SK-N-SH treated with all-trans-retinoic acid at 6 μM for 48 hours (cell line): ENCODE results near the gene HTR4.

Source experiments
- ATAC-seq: fragments of 200-7000 bp; cut with Tn5 transposase; 3 replicates; pipeline ENCODE4 v1.9.1; 2020; ENCODE audit warnings: mild to moderate bottlenecking, moderate library complexity
- ARNTL ChIP-seq: fragments of 450-650 bp; formaldehyde crosslinking; IDR thresholded peaks from 2 replicates; pipeline ENCODE4 v1.5.0; 2020; ENCODE audit warnings: low read depth, mild to moderate bottlenecking, moderate library complexity, borderline replicate concordance
- BACH2 ChIP-seq: fragments of 250-450 bp; sonication (Bioruptor Pico); IDR thresholded peaks from 2 replicates; pipeline ENCODE4 v1.9.0; 2021; ENCODE audit warnings: mild to moderate bottlenecking, borderline replicate concordance
- CREB5 ChIP-seq: fragments of 250-450 bp; sonication (Bioruptor Pico); IDR thresholded peaks from 2 replicates; pipeline ENCODE4 v1.5.1; 2020; ENCODE audit warnings: low read depth, mild to moderate bottlenecking, moderate library complexity
- CSDC2 ChIP-seq: fragments of 250-450 bp; sonication (Bioruptor Pico); IDR thresholded peaks from 2 replicates; pipeline ENCODE4 v1.5.0; 2020; ENCODE audit warnings: mild to moderate bottlenecking, moderate library complexity
- CSRNP3 ChIP-seq: fragments of 250-450 bp; sonication (Bioruptor Pico); IDR thresholded peaks from 2 replicates; pipeline ENCODE4 v1.5.1; 2021; ENCODE audit warnings: mild to moderate bottlenecking, moderate library complexity
- GLIS3 ChIP-seq: fragments of 250-450 bp; sonication (Bioruptor Pico); IDR thresholded peaks from 2 replicates; pipeline ENCODE4 v1.5.0; 2020; ENCODE audit warnings: mild to moderate bottlenecking, moderate library complexity
- ISL1 ChIP-seq: fragments of 250-450 bp; sonication (Bioruptor Pico); IDR thresholded peaks from 2 replicates; pipeline ENCODE4 v2.1.2; 2022; ENCODE audit warnings: mild to moderate bottlenecking, moderate library complexity
- OSR1 ChIP-seq: fragments of 250-450 bp; sonication (Bioruptor Pico); IDR thresholded peaks from 2 replicates; pipeline ENCODE4 v1.8.0; 2022; ENCODE audit warnings: moderate library complexity, mild to moderate bottlenecking, inconsistent platforms
- PATZ1 ChIP-seq: fragments of 250-450 bp; sonication (Bioruptor Pico); IDR thresholded peaks from 2 replicates; pipeline ENCODE4 v1.8.0; 2020; ENCODE audit warnings: mild to moderate bottlenecking, moderate library complexity, borderline replicate concordance
- POU6F1 ChIP-seq: fragments of 250-450 bp; sonication (Bioruptor Pico); IDR thresholded peaks from 2 replicates; pipeline ENCODE4 v1.8.0; 2021; ENCODE audit warnings: low read depth, mild to moderate bottlenecking, moderate library complexity, borderline replicate concordance
- PPARA ChIP-seq: fragments of 250-450 bp; sonication (Bioruptor Pico); IDR thresholded peaks from 2 replicates; pipeline ENCODE4 v1.5.0; 2020; ENCODE audit warnings: mild to moderate bottlenecking, borderline replicate concordance
- RARB ChIP-seq: fragments of 250-450 bp; sonication (Bioruptor Pico); IDR thresholded peaks from 2 replicates; pipeline ENCODE4 v1.8.0; 2021; ENCODE audit warnings: mild to moderate bottlenecking, moderate library complexity
- SNAI2 ChIP-seq: fragments of 250-450 bp; sonication (Bioruptor Pico); IDR thresholded peaks from 2 replicates; pipeline ENCODE4 v1.5.0; 2020; ENCODE audit warnings: mild to moderate bottlenecking, moderate library complexity
- TCF4 ChIP-seq: fragments of 250-450 bp; sonication (Bioruptor Pico); IDR thresholded peaks from 2 replicates; pipeline ENCODE4 v1.8.0; 2021; ENCODE audit warnings: mild to moderate bottlenecking, moderate library complexity, borderline replicate concordance
- TOX ChIP-seq: fragments of 250-450 bp; sonication (Bioruptor Pico); IDR thresholded peaks from 2 replicates; pipeline ENCODE4 v1.8.0; 2021; ENCODE audit warnings: mild to moderate bottlenecking, moderate library complexity, borderline replicate concordance
- ZC3H10 ChIP-seq: fragments of 250-450 bp; sonication (Bioruptor Pico); IDR thresholded peaks from 2 replicates; pipeline ENCODE4 v1.5.1; 2021; ENCODE audit warnings: mild to moderate bottlenecking, moderate library complexity
- ZFP3 ChIP-seq: fragments of 250-450 bp; sonication (Bioruptor Pico); IDR thresholded peaks from 2 replicates; pipeline ENCODE4 v1.5.0; 2020; ENCODE audit warnings: mild to moderate bottlenecking, moderate library complexity
- ZFP30 ChIP-seq: fragments of 450-650 bp; formaldehyde crosslinking; IDR thresholded peaks from 2 replicates; pipeline ENCODE4 v1.5.0; 2022; ENCODE audit warnings: mild to moderate bottlenecking, moderate library complexity
- ZNF565 ChIP-seq: fragments of 450-650 bp; formaldehyde crosslinking; conservative IDR thresholded peaks from 2 replicates; pipeline ENCODE4 v1.5.0; 2020; ENCODE audit warnings: low read depth, mild to moderate bottlenecking, moderate library complexity
- ZNF70 ChIP-seq: fragments of 450-650 bp; formaldehyde crosslinking; IDR thresholded peaks from 2 replicates; pipeline ENCODE4 v1.5.0; 2020; ENCODE audit warnings: mild to moderate bottlenecking, moderate library complexity
- ZNF8 ChIP-seq: fragments of 450-650 bp; formaldehyde crosslinking; IDR thresholded peaks from 2 replicates; pipeline ENCODE4 v1.5.0; 2020; ENCODE audit warnings: mild to moderate bottlenecking, moderate library complexity

Gene HTR4

GRCh38 chr5:148696187-148697036, 42.1 kb upstream of the HTR4 start:
- ATAC-seq: no peak
- TF ChIP-seq BACH2 (CRISPR knock-in tag) (no peak), TCF4 (CRISPR knock-in tag) (no peak), OSR1 (CRISPR knock-in tag) (no peak), GLIS3 (CRISPR knock-in tag) (no peak), ZNF70 (CRISPR knock-in tag) (no peak), CSDC2 (CRISPR knock-in tag) (no peak), SNAI2 (CRISPR knock-in tag) (no peak), TOX (no peak), ISL1 (no peak), PATZ1 (no peak), ZC3H10 (CRISPR knock-in tag) (no peak), ARNTL (CRISPR knock-in tag) (no peak), CSRNP3 (CRISPR knock-in tag) (no peak), ZFP30 (CRISPR knock-in tag) (no peak), PPARA (no peak), POU6F1 (no peak), ZNF565 (CRISPR knock-in tag) (no peak), ZNF8 (no peak), RARB (CRISPR knock-in tag) (no peak)
- TF ChIP-seq, all 23 proteins: peak for 0

- no peak for ATAC-seq
- TF ChIP-seq BACH2 (CRISPR knock-in tag) (no peak), ZFP3 (CRISPR knock-in tag) (no peak), CSDC2 (CRISPR knock-in tag) (no peak), CREB5 (no peak), ISL1 (no peak), GLIS3 (CRISPR knock-in tag) (no peak)
- TF ChIP-seq, all 23 proteins: peak for 0
These were observed 36.6 kb upstream of the HTR4 start for GRCh38 chr5:148690945-148691344.

- TF ChIP-seq TOX: no peak
- TF ChIP-seq TCF4 (CRISPR knock-in tag): no peak
- TF ChIP-seq ZFP3 (CRISPR knock-in tag): no peak
- TF ChIP-seq BACH2 (CRISPR knock-in tag): no peak
- TF ChIP-seq OSR1 (CRISPR knock-in tag): no peak
- no peak for TF ChIP-seq ISL1
- TF ChIP-seq ZC3H10 (CRISPR knock-in tag): no peak
- no peak for TF ChIP-seq CSRNP3 (CRISPR knock-in tag)
- TF ChIP-seq CREB5: no peak
- ATAC-seq: no peak
These were observed 34.5 kb upstream of the HTR4 start for GRCh38 chr5:148688787-148689186.
